PFSK-1 (cell line): ENCODE results near the gene NPEPPS.

Experiments
- FOXP2 ChIP-seq: optimal IDR thresholded peaks from 2 replicates; pipeline ENCODE3; 2011; ENCODE audit warnings: borderline replicate concordance, control low read depth, inconsistent platforms; ENCODE audit not compliant: insufficient read depth; ENCODE audit errors: extremely low read length, extremely low read depth
- POLR2AphosphoS5 ChIP-seq: IDR thresholded peaks from 2 replicates; pipeline ENCODE4 v1.6.1; 2012; ENCODE audit warnings: low read depth, mild to moderate bottlenecking, control low read depth, low read length, moderate library complexity
- REST ChIP-seq, 2 experiments: IDR thresholded peaks; 2 replicates each; pipeline versions ENCODE4 v1.6.1 to v1.8.0; 2011 to 2012; ENCODE audit warnings: low read depth in 2 of 2, low read length in 2 of 2, control low read depth in 1 of 2, inconsistent platforms in 1 of 2, mild to moderate bottlenecking in 1 of 2, moderate library complexity in 1 of 2; ENCODE audit not compliant: insufficient read depth in 1 of 2
- SIN3A ChIP-seq: IDR thresholded peaks from 2 replicates; pipeline ENCODE4 v1.6.1; 2012; ENCODE audit warnings: mild to moderate bottlenecking, low read length, moderate library complexity, borderline replicate concordance; ENCODE audit not compliant: insufficient read depth
- TAF1 ChIP-seq: IDR thresholded peaks from 2 replicates; pipeline ENCODE4 v1.6.1; 2012; ENCODE audit warnings: low read length, control low read depth, borderline replicate concordance; ENCODE audit not compliant: insufficient read depth

Gene NPEPPS

DNA sequence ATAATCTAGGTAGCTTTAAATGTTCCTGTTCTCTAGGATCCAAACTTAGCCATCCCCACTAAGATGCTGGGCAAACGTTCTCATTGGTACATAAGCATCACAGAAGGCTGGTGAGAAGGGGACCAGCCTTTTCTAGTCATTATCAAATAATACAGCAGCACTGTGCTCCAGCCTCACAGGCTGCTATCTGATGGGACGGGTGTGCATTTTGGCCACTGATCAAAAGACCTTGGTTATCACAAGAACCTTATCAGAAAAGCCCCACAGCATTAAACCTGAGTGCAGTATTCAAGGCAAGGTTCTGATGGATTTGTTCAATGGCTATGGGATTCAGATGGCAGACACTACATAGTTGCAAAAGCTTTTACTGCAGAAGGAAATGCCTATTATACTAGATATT, 99.7 kb downstream of the NPEPPS start:
- TF ChIP-seq SIN3A, result no peak
- TF ChIP-seq FOXP2, result no peak
- TF ChIP-seq REST (IDR thresholded peaks at IDR 0.05; ENCODE audit: insufficient read depth in 1 of 2, low read depth in 2 of 2, low read length in 2 of 2), result no peak
- no peak for TF ChIP-seq POLR2AphosphoS5

DNA sequence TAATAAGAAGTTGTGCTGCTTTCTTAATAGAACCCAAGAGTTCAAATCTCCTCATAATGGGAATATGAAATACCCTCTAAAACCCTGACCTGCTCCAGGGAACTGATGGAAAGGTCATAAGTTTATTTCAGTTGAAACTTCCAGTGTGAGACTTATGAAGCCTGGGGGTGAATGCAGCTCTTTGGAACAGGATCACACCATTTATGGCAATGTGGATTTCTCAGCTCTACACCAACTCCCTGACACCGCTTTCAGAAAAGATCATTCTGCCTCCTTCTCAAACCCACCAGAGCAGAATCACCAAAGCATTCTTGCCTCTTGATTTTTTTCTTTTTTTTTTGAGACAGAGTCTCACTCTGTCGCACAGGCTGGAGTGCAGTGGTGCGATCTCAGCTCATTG, 102.1 kb downstream of the NPEPPS start:
- TF ChIP-seq FOXP2 (no peak), POLR2AphosphoS5 (no peak)

- no peak for TF ChIP-seq SIN3A
- TF ChIP-seq TAF1, result no peak
- no peak for TF ChIP-seq FOXP2
- TF ChIP-seq POLR2AphosphoS5, result no peak
- no peak for TF ChIP-seq REST (IDR thresholded peaks at IDR 0.05; ENCODE audit: insufficient read depth in 1 of 2, low read depth in 2 of 2, low read length in 2 of 2)
Observed at GRCh38 chr17:47633996-47634395, 103.1 kb downstream of the NPEPPS start.

GRCh38 chr17:47634870-47635269, 104.0 kb downstream of the NPEPPS start:
- TF ChIP-seq TAF1 (no peak), REST (IDR thresholded peaks at IDR 0.05; ENCODE audit: insufficient read depth in 1 of 2, low read depth in 2 of 2, low read length in 2 of 2) (no peak), FOXP2 (no peak), SIN3A (no peak), POLR2AphosphoS5 (no peak)

DNA sequence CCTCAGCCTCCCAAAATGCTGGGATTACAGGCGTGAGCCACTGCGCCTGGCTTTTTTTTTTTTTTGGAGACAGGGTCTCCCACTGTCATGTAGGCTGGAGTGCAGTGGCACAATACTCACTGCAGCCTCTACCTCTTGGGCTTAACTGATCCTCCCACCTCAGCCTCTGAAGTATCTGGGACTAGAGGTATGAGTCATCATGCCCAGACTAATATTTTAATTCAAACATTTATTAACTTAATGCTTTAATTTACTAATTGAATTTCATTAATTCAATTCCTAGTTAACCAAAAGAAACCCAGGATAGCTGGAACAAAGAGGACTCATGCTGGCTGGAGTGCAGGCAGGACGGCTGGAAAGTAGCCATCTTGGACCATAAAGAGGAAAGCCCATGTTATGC, 104.8 kb downstream of the NPEPPS start:
- TF ChIP-seq FOXP2 (no peak), REST (IDR thresholded peaks at IDR 0.05; ENCODE audit: insufficient read depth in 1 of 2, low read depth in 2 of 2, low read length in 2 of 2) (no peak), TAF1 (no peak), SIN3A (no peak), POLR2AphosphoS5 (no peak)
